Epithelial cell of proximal tubule (primary cell): ENCODE measurements around the gene CA4. TPM values are rescaled to one million over a fixed set of nuclear protein-coding genes. Genes with fewer than 3 reads are reported as not detected.

Experiments used
- DNase-seq: peaks from one replicate; pipeline ENCODE4 v3.0.0-alpha.2; 2011; ENCODE audit warnings: low read depth
- H3K4me3 ChIP-seq: 2 replicates; pipeline ENCODE4 v1.5.1; 2011; ENCODE audit warnings: low read depth, mild to moderate bottlenecking, low read length
- total RNA-seq: library from RNA; depleted of rRNA; stranded (reverse); fragments of >200 nt; gene quantifications from 2 replicates; pipeline ENCODE4 v1.2.3, GENCODE V29; 2015
- TF ChIP-seq, protein P1 (sequence below): conservative IDR thresholded peaks from 2 replicates; pipeline ENCODE4 v1.5.1; 2012; ENCODE audit warnings: low read depth, mild to moderate bottlenecking, low read length

The CA4 gene
- total RNA-seq, 1 donor from 2014 or later = not detected

DNA sequence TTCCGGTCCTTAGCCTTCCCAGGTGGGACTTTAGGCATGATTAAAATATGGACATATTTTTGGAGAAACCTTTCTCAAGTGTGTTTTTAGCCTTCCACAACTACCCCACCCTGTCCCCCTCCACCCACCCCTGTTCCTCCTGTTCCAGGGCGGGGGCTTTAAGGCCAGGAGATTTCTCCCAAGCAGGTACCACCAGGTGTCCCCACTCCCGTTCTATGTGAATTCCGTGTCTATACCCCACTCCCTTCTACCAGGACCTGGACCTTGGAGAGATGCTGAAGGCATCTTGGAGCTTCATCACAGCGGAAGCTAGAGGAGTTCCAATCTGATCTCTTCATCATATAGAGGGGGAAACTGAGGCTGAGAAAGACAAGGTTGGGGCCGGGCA lies 9.7 kb downstream of the CA4 start:
- DNase-seq = no peak
- no peak overlapping the region for H3K4me3 ChIP-seq
- TF ChIP-seq, protein P1, sequence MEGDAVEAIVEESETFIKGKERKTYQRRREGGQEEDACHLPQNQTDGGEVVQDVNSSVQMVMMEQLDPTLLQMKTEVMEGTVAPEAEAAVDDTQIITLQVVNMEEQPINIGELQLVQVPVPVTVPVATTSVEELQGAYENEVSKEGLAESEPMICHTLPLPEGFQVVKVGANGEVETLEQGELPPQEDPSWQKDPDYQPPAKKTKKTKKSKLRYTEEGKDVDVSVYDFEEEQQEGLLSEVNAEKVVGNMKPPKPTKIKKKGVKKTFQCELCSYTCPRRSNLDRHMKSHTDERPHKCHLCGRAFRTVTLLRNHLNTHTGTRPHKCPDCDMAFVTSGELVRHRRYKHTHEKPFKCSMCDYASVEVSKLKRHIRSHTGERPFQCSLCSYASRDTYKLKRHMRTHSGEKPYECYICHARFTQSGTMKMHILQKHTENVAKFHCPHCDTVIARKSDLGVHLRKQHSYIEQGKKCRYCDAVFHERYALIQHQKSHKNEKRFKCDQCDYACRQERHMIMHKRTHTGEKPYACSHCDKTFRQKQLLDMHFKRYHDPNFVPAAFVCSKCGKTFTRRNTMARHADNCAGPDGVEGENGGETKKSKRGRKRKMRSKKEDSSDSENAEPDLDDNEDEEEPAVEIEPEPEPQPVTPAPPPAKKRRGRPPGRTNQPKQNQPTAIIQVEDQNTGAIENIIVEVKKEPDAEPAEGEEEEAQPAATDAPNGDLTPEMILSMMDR = no peak

DNA sequence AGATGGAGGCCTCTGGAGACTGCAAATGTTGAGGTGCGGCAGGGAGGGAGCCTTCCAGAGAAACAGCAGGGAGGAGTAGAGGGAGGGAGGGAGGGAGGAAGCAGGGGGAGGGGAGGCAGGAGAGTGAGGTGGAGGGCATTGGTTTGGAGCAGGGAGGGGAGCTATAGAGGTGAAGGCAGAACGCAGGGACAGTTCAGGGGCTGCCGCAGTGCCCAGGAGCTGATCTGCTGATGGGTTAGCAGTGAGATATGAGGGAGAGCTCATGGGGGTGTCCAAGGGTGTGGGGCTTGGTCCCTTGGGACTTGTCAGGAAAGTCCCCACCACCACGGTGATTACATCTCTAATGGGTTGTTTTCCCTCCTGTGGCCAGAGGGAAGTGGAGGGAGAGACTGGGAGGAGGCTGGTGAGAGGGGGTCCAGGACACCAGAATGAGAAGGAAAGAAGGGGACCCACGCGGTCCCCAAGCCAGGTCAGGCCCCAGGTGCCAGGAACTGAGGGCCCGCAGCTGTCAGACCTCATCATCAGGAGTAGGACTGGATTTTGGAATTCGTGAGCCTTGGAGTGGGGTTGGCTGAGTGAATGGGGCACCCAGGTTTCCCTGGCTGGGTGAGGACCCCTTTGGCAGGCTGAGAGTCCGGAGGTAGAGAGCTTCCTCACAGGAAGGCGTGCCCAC lies 11.2 kb downstream of the CA4 start:
- no peak overlapping the region for H3K4me3 ChIP-seq
- TF ChIP-seq, protein P1 = no peak
- no peak for DNase-seq

DNA sequence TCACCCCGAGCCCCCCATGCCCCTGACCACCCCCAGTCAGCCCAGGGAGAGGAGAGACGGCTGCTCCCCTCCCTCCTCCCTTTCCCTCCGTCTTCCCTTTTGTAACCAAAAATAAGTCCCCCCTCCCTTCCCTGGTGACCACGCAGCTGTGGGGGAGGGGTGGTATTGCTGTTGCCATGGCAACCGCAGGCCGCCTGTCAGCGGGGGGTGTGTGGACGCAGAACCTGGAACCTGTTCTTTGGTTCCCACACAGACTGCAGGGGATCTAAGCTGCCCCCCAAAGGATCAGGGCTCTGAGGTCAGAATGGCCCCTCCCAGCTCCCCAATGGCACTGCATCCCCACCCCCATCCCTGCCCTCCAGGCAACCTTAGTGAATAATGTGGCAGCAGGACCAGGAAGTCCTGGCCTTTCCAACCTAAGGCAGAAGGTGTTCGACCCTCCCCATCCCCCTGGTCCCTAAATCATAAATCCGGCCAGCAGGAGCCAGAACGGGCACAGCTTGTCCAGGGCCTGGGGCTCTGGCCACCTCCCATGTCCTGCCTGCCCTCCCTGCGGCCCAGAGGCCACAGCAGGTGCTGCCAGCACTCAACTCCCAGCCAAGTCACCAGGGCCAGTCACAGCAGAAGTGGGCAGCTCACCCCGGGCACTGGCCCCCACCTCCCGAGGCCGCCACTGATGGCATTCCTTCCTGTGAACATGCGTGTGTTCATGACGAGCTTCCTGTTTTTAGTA lies 12.0 kb downstream of the CA4 start:
- no peak for DNase-seq
- TF ChIP-seq, protein P1 = no peak
- no peak overlapping the region for H3K4me3 ChIP-seq

DNA sequence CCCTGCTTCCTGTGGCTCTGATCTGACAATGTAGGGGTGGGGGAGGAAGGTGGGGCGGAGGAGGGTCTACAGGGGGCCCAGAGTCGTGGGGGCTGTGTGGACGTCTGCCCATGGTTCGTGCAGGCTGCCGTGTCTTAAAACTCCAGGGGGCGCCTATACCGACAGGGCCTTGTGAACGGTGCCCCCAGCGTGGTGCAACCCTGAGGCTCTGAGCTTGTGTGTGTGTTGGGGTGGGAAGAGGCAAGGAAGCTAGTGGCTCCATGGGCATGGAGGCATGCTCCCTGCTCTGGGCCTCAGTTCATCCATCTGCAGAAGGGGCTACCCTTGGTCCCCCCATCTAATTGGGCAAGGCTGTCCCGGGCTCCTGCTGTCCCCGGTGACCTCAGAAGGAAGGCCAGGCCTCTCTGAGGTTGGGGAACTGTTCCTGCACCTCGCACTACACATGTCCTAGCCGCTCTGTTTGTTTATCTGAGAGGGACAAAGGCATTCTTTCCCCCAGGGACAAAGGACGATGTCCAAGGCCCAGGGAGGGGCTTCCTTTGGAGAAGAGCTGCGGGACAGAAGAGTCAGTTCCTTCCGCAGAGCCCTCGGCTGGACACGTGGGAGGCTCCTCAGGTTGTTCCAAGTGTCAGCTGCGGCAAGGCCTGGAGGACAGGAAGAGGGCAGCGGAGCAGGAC lies 13.5 kb downstream of the CA4 start:
- TF ChIP-seq, protein P1 = no peak
- DNase-seq = no peak
- no peak overlapping the region for H3K4me3 ChIP-seq

DNA sequence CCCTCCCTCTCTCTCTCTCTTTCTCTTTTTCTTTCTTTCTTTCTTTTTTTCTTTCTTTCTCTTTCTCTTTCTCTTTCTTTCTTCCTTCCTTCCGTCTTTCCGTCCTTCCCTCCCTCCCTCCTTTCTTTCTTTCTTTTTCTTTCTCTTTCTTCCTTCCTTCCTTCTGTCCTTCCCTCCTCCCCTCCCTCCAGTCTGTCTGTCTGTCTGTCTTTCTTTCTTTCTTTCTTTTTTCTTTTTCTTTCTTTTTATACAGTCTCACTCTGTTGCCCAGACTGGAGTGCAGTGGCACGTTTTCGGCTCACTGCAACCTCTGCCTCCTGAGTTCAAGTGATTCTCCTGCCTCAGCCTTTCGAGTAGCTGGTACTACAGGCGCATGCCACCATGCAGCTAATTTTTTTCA lies 14.4 kb downstream of the CA4 start:
- TF ChIP-seq, protein P1 = no peak
- no peak for DNase-seq
- no peak overlapping the region for H3K4me3 ChIP-seq

DNA sequence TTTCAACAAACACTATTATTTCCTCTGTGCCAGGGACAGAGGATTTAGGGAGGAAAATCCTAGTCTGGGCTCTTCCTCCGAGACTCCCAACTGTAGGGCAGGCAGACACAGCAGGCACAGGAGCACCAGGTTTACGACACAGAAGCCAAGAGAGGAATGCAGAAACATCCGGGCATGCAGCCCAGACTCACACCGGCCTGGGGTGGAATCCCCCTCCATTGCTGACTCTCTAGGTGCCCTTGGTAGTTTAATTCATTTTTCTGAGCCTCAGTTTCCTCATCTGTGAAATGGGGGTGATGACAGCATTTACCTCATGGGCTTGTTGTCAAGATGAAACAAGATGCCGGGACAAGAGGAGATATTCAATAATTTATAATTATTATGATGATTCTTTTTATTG lies 14.9 kb downstream of the CA4 start:
- H3K4me3 ChIP-seq = no peak overlapping the region
- no peak for DNase-seq
- TF ChIP-seq, protein P1 = no peak
